ENCODE measurements around the gene SLCO2A1.

DNA sequence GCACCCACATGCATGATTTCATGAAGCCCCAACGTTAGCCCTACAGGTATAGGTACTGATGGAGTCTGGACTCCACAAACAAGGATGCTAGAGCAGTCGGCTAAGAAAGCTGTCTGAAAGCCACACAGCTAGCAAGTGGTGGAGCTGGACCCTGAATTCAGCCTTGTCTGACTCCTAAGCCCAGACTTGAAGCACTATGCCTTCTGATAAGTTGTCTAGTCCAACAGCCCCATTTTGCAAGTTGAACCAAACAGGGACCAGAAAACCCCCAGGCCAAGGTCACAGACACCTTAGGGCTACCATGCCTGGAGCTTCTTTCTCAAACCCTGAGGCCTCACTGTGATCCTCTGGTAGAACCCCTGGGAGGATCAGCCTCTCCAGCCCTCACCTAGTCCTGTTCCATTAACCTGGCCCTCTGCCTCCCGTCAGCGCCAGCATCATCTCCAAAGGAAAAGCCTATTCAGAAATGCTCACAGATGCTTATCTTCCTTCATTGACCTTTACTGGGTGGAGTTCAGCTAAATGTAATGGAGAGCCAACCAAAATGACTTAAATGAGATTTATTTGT lies 1.7 kb upstream of the SLCO2A1 start:
- TF ChIP-seq ZNF324 (tag by site-specific recombination; IDR thresholded peaks at IDR 0.05) (no peak), GLIS2 (tag by site-specific recombination; IDR thresholded peaks at IDR 0.05) (no peak)
- TF ChIP-seq, protein P1, sequence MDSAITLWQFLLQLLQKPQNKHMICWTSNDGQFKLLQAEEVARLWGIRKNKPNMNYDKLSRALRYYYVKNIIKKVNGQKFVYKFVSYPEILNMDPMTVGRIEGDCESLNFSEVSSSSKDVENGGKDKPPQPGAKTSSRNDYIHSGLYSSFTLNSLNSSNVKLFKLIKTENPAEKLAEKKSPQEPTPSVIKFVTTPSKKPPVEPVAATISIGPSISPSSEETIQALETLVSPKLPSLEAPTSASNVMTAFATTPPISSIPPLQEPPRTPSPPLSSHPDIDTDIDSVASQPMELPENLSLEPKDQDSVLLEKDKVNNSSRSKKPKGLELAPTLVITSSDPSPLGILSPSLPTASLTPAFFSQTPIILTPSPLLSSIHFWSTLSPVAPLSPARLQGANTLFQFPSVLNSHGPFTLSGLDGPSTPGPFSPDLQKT (IDR thresholded peaks at IDR 0.05; ENCODE audit: borderline replicate concordance, low read depth, low read length), result no peak
- TF ChIP-seq, protein P2, sequence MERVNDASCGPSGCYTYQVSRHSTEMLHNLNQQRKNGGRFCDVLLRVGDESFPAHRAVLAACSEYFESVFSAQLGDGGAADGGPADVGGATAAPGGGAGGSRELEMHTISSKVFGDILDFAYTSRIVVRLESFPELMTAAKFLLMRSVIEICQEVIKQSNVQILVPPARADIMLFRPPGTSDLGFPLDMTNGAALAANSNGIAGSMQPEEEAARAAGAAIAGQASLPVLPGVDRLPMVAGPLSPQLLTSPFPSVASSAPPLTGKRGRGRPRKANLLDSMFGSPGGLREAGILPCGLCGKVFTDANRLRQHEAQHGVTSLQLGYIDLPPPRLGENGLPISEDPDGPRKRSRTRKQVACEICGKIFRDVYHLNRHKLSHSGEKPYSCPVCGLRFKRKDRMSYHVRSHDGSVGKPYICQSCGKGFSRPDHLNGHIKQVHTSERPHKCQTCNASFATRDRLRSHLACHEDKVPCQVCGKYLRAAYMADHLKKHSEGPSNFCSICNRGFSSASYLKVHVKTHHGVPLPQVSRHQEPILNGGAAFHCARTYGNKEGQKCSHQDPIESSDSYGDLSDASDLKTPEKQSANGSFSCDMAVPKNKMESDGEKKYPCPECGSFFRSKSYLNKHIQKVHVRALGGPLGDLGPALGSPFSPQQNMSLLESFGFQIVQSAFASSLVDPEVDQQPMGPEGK (tag by site-specific recombination; IDR thresholded peaks at IDR 0.05), result no peak
